H9 (cell line): ENCODE measurements around the gene CLVS2. TPM values are rescaled to one million over a fixed set of nuclear protein-coding genes. Genes with fewer than 3 reads are reported as not detected.

Experiments
- DNase-seq: peaks from one replicate; pipeline ENCODE4 v3.0.0-alpha.2; 2017
- H2AFZ ChIP-seq: one replicate; pipeline ENCODE4 v1.6.1; 2013; ENCODE audit warnings: mild to moderate bottlenecking, low read length, control low read depth, moderate library complexity
- H2AK5ac ChIP-seq: 2 replicates; pipeline ENCODE4 v1.6.1; 2013; ENCODE audit warnings: low read length, control low read depth, mixed read lengths; ENCODE audit not compliant: insufficient read length
- H2BK120ac ChIP-seq: one replicate; pipeline ENCODE4 v1.6.1; 2013; ENCODE audit warnings: low read depth, mild to moderate bottlenecking, low read length, control low read depth, inconsistent platforms; ENCODE audit not compliant: poor library complexity, severe bottlenecking
- H2BK12ac ChIP-seq: 2 replicates; pipeline ENCODE4 v1.6.1; 2013; ENCODE audit warnings: low read length, control low read depth, mixed read lengths, low read depth; ENCODE audit not compliant: insufficient read length
- H2BK15ac ChIP-seq: 2 replicates; pipeline ENCODE4 v1.6.1; 2013; ENCODE audit warnings: low read depth, low read length, control low read depth
- H2BK20ac ChIP-seq: one replicate; pipeline ENCODE4 v1.6.1; 2013; ENCODE audit warnings: low read depth, mild to moderate bottlenecking, low read length, control low read depth, inconsistent platforms; ENCODE audit not compliant: poor library complexity, severe bottlenecking
- H2BK5ac ChIP-seq: 2 replicates; pipeline ENCODE4 v1.6.1; 2013; ENCODE audit warnings: low read length, control low read depth, mixed read lengths; ENCODE audit not compliant: insufficient read length
- H3K14ac ChIP-seq: 2 replicates; pipeline ENCODE4 v1.6.1; 2013; ENCODE audit warnings: low read length, control low read depth; ENCODE audit not compliant: insufficient read depth
- H3K18ac ChIP-seq: 2 replicates; pipeline ENCODE4 v1.6.1; 2013; ENCODE audit warnings: low read depth, mild to moderate bottlenecking, mixed read lengths, low read length, control low read depth; ENCODE audit not compliant: insufficient read length
- H3K23ac ChIP-seq: 2 replicates; pipeline ENCODE4 v1.6.1; 2013; ENCODE audit warnings: low read length, control low read depth, mixed read lengths, low read depth; ENCODE audit not compliant: insufficient read length
- H3K23me2 ChIP-seq: 2 replicates; pipeline ENCODE4 v1.6.1; 2013; ENCODE audit warnings: low read depth, mild to moderate bottlenecking, mixed read lengths, low read length, control low read depth; ENCODE audit not compliant: insufficient read length, poor library complexity, severe bottlenecking
- H3K27ac ChIP-seq: 2 replicates; pipeline ENCODE4 v1.5.1; 2013; ENCODE audit warnings: low read length, control low read depth, mixed read lengths, low read depth; ENCODE audit not compliant: insufficient read length
- H3K27me3 ChIP-seq: 2 replicates; pipeline ENCODE4 v1.6.1; 2013; ENCODE audit warnings: low read length, control low read depth, inconsistent platforms; ENCODE audit not compliant: insufficient read depth
- H3K4ac ChIP-seq: 2 replicates; pipeline ENCODE4 v1.6.1; 2013; ENCODE audit warnings: low read depth, mild to moderate bottlenecking, control low read depth, inconsistent platforms, low read length, moderate library complexity
- H3K4me1 ChIP-seq: 2 replicates; pipeline ENCODE4 v1.6.1; 2013; ENCODE audit warnings: low read length, control low read depth, inconsistent platforms; ENCODE audit not compliant: insufficient read depth
- H3K4me2 ChIP-seq: 2 replicates; pipeline ENCODE4 v1.6.1; 2013; ENCODE audit warnings: low read length, control low read depth, mixed read lengths; ENCODE audit not compliant: insufficient read length, insufficient read depth
- H3K56ac ChIP-seq: 2 replicates; pipeline ENCODE4 v1.6.1; 2013; ENCODE audit warnings: low read depth, mild to moderate bottlenecking, mixed read lengths, low read length, control low read depth; ENCODE audit not compliant: insufficient read length
- H3K79me1 ChIP-seq: 2 replicates; pipeline ENCODE4 v1.6.1; 2013; ENCODE audit warnings: low read depth, mild to moderate bottlenecking, moderate library complexity, low read length, control low read depth, inconsistent platforms; ENCODE audit not compliant: insufficient read depth, poor library complexity, severe bottlenecking
- H3K79me2 ChIP-seq: 2 replicates; pipeline ENCODE4 v1.6.1; 2013; ENCODE audit warnings: low read length, control low read depth, inconsistent platforms; ENCODE audit not compliant: insufficient read depth
- H3K9ac ChIP-seq: 2 replicates; pipeline ENCODE4 v1.6.1; 2013; ENCODE audit warnings: low read length, control low read depth, mixed read lengths; ENCODE audit not compliant: insufficient read length; ENCODE audit errors: extremely low read depth
- H3K9me3 ChIP-seq: one replicate; pipeline ENCODE4 v1.6.1; 2013; ENCODE audit warnings: low read depth, low read length, inconsistent platforms; ENCODE audit not compliant: control insufficient read depth
- H3T11ph ChIP-seq: one replicate; pipeline ENCODE4 v1.6.1; 2013; ENCODE audit warnings: mild to moderate bottlenecking, low read length, control low read depth, inconsistent platforms
- H4K20me1 ChIP-seq: one replicate; pipeline ENCODE4 v1.6.1; 2013; ENCODE audit not compliant: control insufficient read depth, insufficient read length, insufficient read depth
- H4K5ac ChIP-seq: 2 replicates; pipeline ENCODE4 v1.6.1; 2013; ENCODE audit warnings: low read depth, mild to moderate bottlenecking, mixed read lengths, low read length, control low read depth; ENCODE audit not compliant: insufficient read length
- H4K8ac ChIP-seq: replicated peaks from 2 replicates; pipeline ENCODE4 v1.6.1; 2013; ENCODE audit warnings: low read length, control low read depth, mixed read lengths, low read depth; ENCODE audit not compliant: insufficient read length
- H4K91ac ChIP-seq: 2 replicates; pipeline ENCODE4 v1.6.1; 2013; ENCODE audit warnings: low read depth, mild to moderate bottlenecking, moderate library complexity, mixed read lengths, low read length, control low read depth; ENCODE audit not compliant: insufficient read length
- H3K27ac Mint-ChIP-seq, 3 experiments: 2 replicates in 2 of 3; 3 replicates in 1 of 3; pipeline ENCODE4 v1.8.0; 2020 to 2021; ENCODE audit warnings: mixed read lengths in 3 of 3, mild to moderate bottlenecking in 1 of 3, moderate library complexity in 1 of 3
- H3K27me3 Mint-ChIP-seq: 2 replicates; pipeline ENCODE4 v1.8.0; 2021; ENCODE audit warnings: low read depth, mild to moderate bottlenecking, moderate library complexity, mixed read lengths
- H3K36me3 Mint-ChIP-seq, 3 experiments: 2 replicates in 2 of 3; 3 replicates in 1 of 3; pipeline ENCODE4 v1.8.0; 2020 to 2021; ENCODE audit warnings: low read depth in 3 of 3, mixed read lengths in 3 of 3; ENCODE audit not compliant: insufficient read depth in 1 of 3
- H3K4me1 Mint-ChIP-seq, 2 experiments: 2 replicates each; pipeline ENCODE4 v1.8.0; 2020; ENCODE audit warnings: mixed read lengths in 2 of 2
- H3K4me3 Mint-ChIP-seq, 2 experiments: 2 replicates in 1 of 2; 3 replicates in 1 of 2; pipeline ENCODE4 v1.8.0; 2020 to 2021; ENCODE audit warnings: mild to moderate bottlenecking in 2 of 2, mixed read lengths in 2 of 2, moderate library complexity in 1 of 2
- H3K9me3 Mint-ChIP-seq, 2 experiments: 2 replicates in 1 of 2; 3 replicates in 1 of 2; pipeline ENCODE4 v1.8.0; 2020; ENCODE audit warnings: mild to moderate bottlenecking in 2 of 2, mixed read lengths in 2 of 2, moderate library complexity in 1 of 2
- total RNA-seq: library from RNA; stranded (reverse); gene quantifications from 2 replicates; pipeline ENCODE4 v1.2.1, GENCODE V29; 2021
- TF ChIP-seq, protein P1 (sequence below): fragments of 200-600 bp; sonication (generic); conservative IDR thresholded peaks from 3 replicates; pipeline ENCODE4 v1.8.0; 2021; ENCODE audit warnings: antibody characterized with exemption, mild to moderate bottlenecking

The CLVS2 gene
- total RNA-seq, 1 experiment from 2014 or later = 0.26 TPM

DNA sequence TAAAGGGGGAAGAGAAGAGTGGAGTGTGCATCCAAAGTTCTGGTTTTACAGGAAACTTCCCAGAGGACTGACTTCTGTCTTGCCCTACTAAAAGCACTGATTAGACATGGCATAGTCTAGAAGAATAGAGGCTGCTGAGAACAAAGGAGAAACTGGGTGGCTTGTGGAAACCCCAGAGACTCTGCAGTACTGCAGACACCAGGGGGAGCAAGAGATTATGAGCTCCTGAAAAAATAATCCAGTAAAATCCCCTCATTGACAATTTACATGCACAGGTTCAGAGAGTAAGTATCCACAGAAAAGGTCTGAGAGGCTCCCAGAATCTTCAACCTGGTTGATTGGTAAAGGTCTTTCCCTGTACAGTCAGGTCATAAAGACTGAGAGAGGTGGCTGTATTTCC lies 48.7 kb upstream of the CLVS2 start:
- peak; percentile 51 for DNase-seq
- no peak overlapping the region for H3K4me2 ChIP-seq
- peaks cover 7 to 10% of the 10 kb centered on the region in 2 experiments; a peak in 2 of 5 replicates for H3K9me3 Mint-ChIP-seq

More for the DNA sequence above, 48.7 kb upstream of the CLVS2 start:
- Mint-ChIP-seq H3K27me3 (no peaks in the 10 kb centered on the region), H3K27ac (no peak overlapping the region), H3K36me3 (peaks cover 0 to 10% (median 0%) of the 10 kb centered on the region in 3 experiments; a peak in 1 of 7 replicates), H3K4me3 (no peak overlapping the region), H3K4me1 (0 out of 4 replicates have a peak, but pooled peaks cover 0 to 2% of the 10 kb centered on the region in 2 experiments)
- H3K9me3 ChIP-seq = no peaks in the 10 kb centered on the region
- H2BK120ac ChIP-seq = no peak overlapping the region
- H3K79me2 ChIP-seq = no peaks in the 10 kb centered on the region
- no peak overlapping the region for H3K4ac ChIP-seq
- H4K5ac ChIP-seq = no peak overlapping the region
- no peaks in the 10 kb centered on the region for H3K27me3 ChIP-seq
- H2BK20ac ChIP-seq = no peak overlapping the region
- no peaks in the 10 kb centered on the region for H3K23me2 ChIP-seq
- no peak overlapping the region for H4K8ac ChIP-seq
- H3K23ac ChIP-seq = no peak overlapping the region
- no peak overlapping the region for H3K14ac ChIP-seq
- H3K9ac ChIP-seq = no peak overlapping the region
- no peak overlapping the region for H2BK12ac ChIP-seq
- no peak overlapping the region for H2BK15ac ChIP-seq
- no peak overlapping the region for H3K56ac ChIP-seq
- H2BK5ac ChIP-seq = no peak overlapping the region
- TF ChIP-seq, protein P1, sequence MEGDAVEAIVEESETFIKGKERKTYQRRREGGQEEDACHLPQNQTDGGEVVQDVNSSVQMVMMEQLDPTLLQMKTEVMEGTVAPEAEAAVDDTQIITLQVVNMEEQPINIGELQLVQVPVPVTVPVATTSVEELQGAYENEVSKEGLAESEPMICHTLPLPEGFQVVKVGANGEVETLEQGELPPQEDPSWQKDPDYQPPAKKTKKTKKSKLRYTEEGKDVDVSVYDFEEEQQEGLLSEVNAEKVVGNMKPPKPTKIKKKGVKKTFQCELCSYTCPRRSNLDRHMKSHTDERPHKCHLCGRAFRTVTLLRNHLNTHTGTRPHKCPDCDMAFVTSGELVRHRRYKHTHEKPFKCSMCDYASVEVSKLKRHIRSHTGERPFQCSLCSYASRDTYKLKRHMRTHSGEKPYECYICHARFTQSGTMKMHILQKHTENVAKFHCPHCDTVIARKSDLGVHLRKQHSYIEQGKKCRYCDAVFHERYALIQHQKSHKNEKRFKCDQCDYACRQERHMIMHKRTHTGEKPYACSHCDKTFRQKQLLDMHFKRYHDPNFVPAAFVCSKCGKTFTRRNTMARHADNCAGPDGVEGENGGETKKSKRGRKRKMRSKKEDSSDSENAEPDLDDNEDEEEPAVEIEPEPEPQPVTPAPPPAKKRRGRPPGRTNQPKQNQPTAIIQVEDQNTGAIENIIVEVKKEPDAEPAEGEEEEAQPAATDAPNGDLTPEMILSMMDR = peak; percentile 77
- no peak overlapping the region for H3T11ph ChIP-seq
- H3K4me1 ChIP-seq = no peaks in the 10 kb centered on the region
- no peak overlapping the region for H4K91ac ChIP-seq
- no peak overlapping the region for H3K27ac ChIP-seq
- no peaks in the 10 kb centered on the region for H3K79me1 ChIP-seq
- H2AFZ ChIP-seq = no peak overlapping the region
- no peak overlapping the region for H3K18ac ChIP-seq
- no peak overlapping the region for H2AK5ac ChIP-seq
- H4K20me1 ChIP-seq = no peaks in the 10 kb centered on the region
